ENCODE measurements around the gene LPP. TPM values are rescaled to one million over a fixed set of nuclear protein-coding genes. Genes with fewer than 3 reads are reported as not detected.

The LPP gene
- total and polyA plus RNA-seq, 8 donors: 4.9 to 84.4 (median 45.9) TPM

GRCh38 chr3:188918093-188918492, 764.1 kb downstream of the LPP start:
- intact Hi-C loops (cut with DNase I): no loop called here
- no peaks in the 10 kb centered on the region for H3K36me3 ChIP-seq
- ATAC-seq (no peak), FAIRE-seq (no peak), DNase-seq (no peak)
- H3K27me3 ChIP-seq: no peaks in the 10 kb centered on the region
- H3K9me3 ChIP-seq: no peaks in the 10 kb centered on the region
- no peak overlapping the region for H3K4me3 ChIP-seq
- H3K27ac ChIP-seq: no peak overlapping the region
- TF ChIP-seq CTCF (IDR thresholded peaks at IDR 0.05): no peak
- WGBS, 2 donors: 44 to 49% methylated on average over 2 of the region's 2 CpGs
- H3K4me1 ChIP-seq: no peaks in the 10 kb centered on the region

GRCh38 chr3:188923671-188924070, 769.7 kb downstream of the LPP start:
- Histone ChIP-seq H3K27me3 (no peaks in the 10 kb centered on the region), H3K9me3 (no peaks in the 10 kb centered on the region), H3K4me3 (no peak overlapping the region), H3K27ac (no peak overlapping the region), H3K4me1 (no peaks in the 10 kb centered on the region), H3K36me3 (no peaks in the 10 kb centered on the region)
- no peak for FAIRE-seq
- TF ChIP-seq CTCF (IDR thresholded peaks at IDR 0.05): no peak
- ATAC-seq: no peak
- intact Hi-C loops (cut with DNase I): no loop called here
- no peak for DNase-seq
- 94 to 96% methylated on average over 2 of the region's 2 CpGs for WGBS, 2 donors

- intact Hi-C loops (cut with DNase I): no loop called here
- 95 to 98% methylated on average over 12 of the region's 12 CpGs for whole genome bisulfite sequencing, 2 donors
- no peak for TF ChIP-seq CTCF (IDR thresholded peaks at IDR 0.05)
These were observed 771.4 kb downstream of the LPP start for GRCh38 chr3:188925376-188925775.

GRCh38 chr3:188926111-188926510, 772.2 kb downstream of the LPP start:
- TF ChIP-seq CTCF (IDR thresholded peaks at IDR 0.05): no peak

More at GRCh38 chr3:188925376-188925775, 771.4 kb downstream of the LPP start:
- no peaks in the 10 kb centered on the region for H3K9me3 ChIP-seq
- H3K27me3 ChIP-seq: no peaks in the 10 kb centered on the region
- FAIRE-seq (no peak), DNase-seq (no peak), ATAC-seq (no peak)
- no peak overlapping the region for H3K4me3 ChIP-seq
- H3K36me3 ChIP-seq: no peaks in the 10 kb centered on the region
- H3K4me1 ChIP-seq: no peaks in the 10 kb centered on the region
- H3K27ac ChIP-seq: no peak overlapping the region

DNA sequence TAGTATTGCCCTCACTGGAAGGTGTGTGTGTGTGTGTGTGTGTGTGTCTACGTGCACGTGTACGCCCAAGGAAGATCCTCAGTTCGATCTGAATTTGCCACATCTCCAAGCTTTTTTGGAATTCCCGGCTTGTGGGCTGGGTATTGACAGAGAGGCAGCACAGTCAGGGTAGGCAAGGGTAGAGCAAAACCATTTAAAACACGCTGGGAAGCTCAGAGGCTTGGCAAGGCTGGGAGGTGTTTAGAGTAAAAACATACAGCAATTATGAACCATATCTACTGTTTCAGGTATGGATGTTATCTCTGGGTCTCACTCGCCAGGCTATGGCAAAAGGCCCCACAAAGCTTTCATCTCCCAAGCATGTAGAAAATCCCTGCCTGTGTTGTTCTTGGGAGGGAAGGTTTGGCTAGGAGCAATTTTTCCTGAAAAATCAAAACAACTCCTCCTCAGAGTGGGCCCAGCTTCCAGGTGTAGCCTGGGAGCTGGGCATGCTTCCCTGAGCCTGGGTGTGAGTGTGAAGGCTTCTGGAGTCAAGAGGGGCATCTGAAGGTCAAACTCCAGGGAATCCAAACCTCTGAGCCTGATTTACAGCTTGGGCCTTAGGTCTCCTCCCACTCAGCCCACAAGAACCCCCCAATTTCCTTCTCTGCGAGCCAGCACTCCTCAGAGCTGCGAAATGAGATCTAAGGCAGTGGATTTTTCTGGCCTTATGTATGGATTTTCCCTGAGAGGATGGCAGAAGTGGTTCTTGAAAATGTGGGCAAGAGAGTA, 773.0 kb downstream of the LPP start:
- ATAC-seq (no peak), DNase-seq (no peak), FAIRE-seq (no peak)
- Histone ChIP-seq H3K9me3 (no peaks in the 10 kb centered on the region), H3K4me3 (no peak overlapping the region), H3K4me1 (no peaks in the 10 kb centered on the region), H3K36me3 (no peaks in the 10 kb centered on the region), H3K27me3 (no peaks in the 10 kb centered on the region), H3K27ac (no peak overlapping the region)
- TF ChIP-seq CTCF (IDR thresholded peaks at IDR 0.05): no peak
- intact Hi-C loops (cut with DNase I): no loop called here
- WGBS, 2 donors: 84 to 91% methylated on average over 9 of the region's 9 CpGs

More at GRCh38 chr3:188926111-188926510, 772.2 kb downstream of the LPP start:
- intact Hi-C loops (cut with DNase I): no loop called here
- no peak overlapping the region for H3K4me3 ChIP-seq
- H3K4me1 ChIP-seq: no peaks in the 10 kb centered on the region
- no peak for DNase-seq
- no peak for FAIRE-seq
- WGBS, 2 donors: 93 to 94% methylated on average over 4 of the region's 4 CpGs
- no peaks in the 10 kb centered on the region for H3K36me3 ChIP-seq
- H3K27ac ChIP-seq: no peak overlapping the region
- H3K27me3 ChIP-seq: no peaks in the 10 kb centered on the region
- no peaks in the 10 kb centered on the region for H3K9me3 ChIP-seq
- no peak for ATAC-seq
